Peyer's patch (tissue), 4 donors: ENCODE measurements around the gene ARMC9.

Experiments
- POLR2A ChIP-seq, 2 donors: fragments of 450-650 bp; IDR thresholded peaks; one replicate each; pipeline ENCODE4 v1.5.1; 2017; ENCODE audit warnings: antibody characterized with exemption in 2 of 2, mild to moderate bottlenecking in 2 of 2, moderate library complexity in 2 of 2
- TF ChIP-seq, protein P1 (sequence below), 6 experiments: fragments of 450-650 bp in 4 of 6; fragments of 200-600 bp in 2 of 6; sonication (generic) in 1 of 6; IDR thresholded peaks; one replicate each; pipeline ENCODE4 v1.5.1; 2017 to 2019; ENCODE audit warnings: antibody characterized with exemption in 6 of 6, mild to moderate bottlenecking in 3 of 6, moderate library complexity in 1 of 6

DNA sequence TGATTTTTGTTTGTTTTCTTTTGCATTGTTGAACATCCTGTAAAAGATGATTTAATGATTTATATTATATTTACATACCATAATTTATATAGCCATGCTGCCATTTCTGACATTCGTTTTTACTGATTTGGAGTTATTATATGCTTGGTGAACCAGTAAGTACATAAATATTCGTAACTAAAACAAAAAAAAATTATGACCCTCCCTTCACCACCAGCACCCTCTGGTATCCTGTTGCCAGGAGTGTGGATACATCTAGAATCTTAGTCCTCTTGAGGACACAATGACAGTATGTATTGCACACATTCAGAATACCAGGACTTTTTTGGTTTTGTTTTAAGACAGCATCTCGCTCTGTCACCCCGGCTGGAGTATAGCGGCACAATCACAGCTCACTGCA lies 153.2 kb downstream of the ARMC9 start:
- no peak for TF ChIP-seq POLR2A (IDR thresholded peaks at IDR 0.05)
- TF ChIP-seq, protein P1, sequence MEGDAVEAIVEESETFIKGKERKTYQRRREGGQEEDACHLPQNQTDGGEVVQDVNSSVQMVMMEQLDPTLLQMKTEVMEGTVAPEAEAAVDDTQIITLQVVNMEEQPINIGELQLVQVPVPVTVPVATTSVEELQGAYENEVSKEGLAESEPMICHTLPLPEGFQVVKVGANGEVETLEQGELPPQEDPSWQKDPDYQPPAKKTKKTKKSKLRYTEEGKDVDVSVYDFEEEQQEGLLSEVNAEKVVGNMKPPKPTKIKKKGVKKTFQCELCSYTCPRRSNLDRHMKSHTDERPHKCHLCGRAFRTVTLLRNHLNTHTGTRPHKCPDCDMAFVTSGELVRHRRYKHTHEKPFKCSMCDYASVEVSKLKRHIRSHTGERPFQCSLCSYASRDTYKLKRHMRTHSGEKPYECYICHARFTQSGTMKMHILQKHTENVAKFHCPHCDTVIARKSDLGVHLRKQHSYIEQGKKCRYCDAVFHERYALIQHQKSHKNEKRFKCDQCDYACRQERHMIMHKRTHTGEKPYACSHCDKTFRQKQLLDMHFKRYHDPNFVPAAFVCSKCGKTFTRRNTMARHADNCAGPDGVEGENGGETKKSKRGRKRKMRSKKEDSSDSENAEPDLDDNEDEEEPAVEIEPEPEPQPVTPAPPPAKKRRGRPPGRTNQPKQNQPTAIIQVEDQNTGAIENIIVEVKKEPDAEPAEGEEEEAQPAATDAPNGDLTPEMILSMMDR (IDR thresholded peaks at IDR 0.05), result no peak
